Measurements from ENCODE around the gene EXT2. TPM values are rescaled to one million over a fixed set of nuclear protein-coding genes. Genes with fewer than 3 reads are reported as not detected.

Gene EXT2
- total RNA-seq, 1 donor = 174 TPM

DNA sequence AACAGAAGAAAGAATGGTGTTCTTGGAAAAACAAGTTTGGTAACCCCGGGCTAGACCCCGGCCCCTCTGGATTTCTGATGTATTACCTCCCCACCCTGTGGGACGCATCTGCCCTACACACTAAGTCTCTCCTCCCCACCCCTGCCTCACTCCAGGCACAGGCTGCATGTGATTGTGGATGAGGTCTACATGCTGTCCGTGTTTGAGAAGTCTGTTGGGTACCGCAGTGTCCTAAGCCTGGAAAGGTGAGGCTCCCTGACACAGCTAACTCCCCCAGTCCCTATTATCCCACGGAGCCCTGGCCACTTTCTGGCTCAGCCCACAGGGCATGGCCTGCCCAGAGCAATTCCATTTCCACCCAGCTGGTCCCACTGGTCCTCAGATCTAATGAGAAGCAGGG, 16.1 kb upstream of the EXT2 start:
- H3K4me2 ChIP-seq (ENCODE audit: insufficient read depth, low read length) = no peak overlapping the region

DNA sequence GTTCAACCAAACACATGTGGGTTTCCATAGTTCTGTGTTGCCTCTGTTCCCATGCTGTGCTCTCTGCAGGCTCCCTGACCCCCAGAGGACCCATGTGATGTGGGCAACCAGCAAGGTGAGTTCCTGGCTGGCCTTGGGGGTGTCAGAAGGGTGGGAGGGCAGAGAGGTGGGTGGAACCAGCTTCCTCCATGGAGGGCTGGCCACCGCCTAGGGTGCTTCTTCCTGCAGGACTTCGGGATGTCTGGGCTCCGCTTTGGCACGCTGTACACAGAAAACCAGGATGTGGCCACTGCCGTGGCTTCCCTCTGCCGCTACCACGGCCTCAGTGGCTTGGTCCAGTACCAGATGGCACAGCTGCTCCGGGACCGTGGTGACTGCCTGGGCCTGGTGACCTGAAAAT, 14.5 kb upstream of the EXT2 start:
- DNase-seq (ENCODE audit: insufficient read length, low spot score, missing footprints) = no peak
- Histone ChIP-seq H3K79me2 (ENCODE audit: insufficient read depth, low read length) (no peaks in the 10 kb centered on the region), H3K4me3 (ENCODE audit: insufficient read depth, low read length) (no peak overlapping the region), H2AFZ (ENCODE audit: low read length) (no peak overlapping the region), H3K36me3 (ENCODE audit: insufficient read depth, low read length) (no peaks in the 10 kb centered on the region), H4K20me1 (ENCODE audit: insufficient read depth, low read length) (no peaks in the 10 kb centered on the region), H3K4me2 (ENCODE audit: insufficient read depth, low read length) (no peak overlapping the region), H3K27me3 (ENCODE audit: insufficient read depth, low read length) (no peaks in the 10 kb centered on the region), H3K27ac (ENCODE audit: low read depth, low read length) (no peak overlapping the region), H3K9me3 (ENCODE audit: low read depth, low read length) (no peaks in the 10 kb centered on the region), H3K4me1 (ENCODE audit: insufficient read depth, low read length) (no peaks in the 10 kb centered on the region)
- no peak for TF ChIP-seq CTCF (IDR thresholded peaks at IDR 0.05; ENCODE audit: extremely low read depth, low read depth, low read length)

More for the DNA sequence above, 16.1 kb upstream of the EXT2 start:
- Histone ChIP-seq H4K20me1 (ENCODE audit: insufficient read depth, low read length) (no peaks in the 10 kb centered on the region), H3K79me2 (ENCODE audit: insufficient read depth, low read length) (no peaks in the 10 kb centered on the region), H3K27ac (ENCODE audit: low read depth, low read length) (no peak overlapping the region), H3K9me3 (ENCODE audit: low read depth, low read length) (no peaks in the 10 kb centered on the region), H3K4me3 (ENCODE audit: insufficient read depth, low read length) (no peak overlapping the region), H2AFZ (ENCODE audit: low read length) (no peak overlapping the region), H3K27me3 (ENCODE audit: insufficient read depth, low read length) (no peaks in the 10 kb centered on the region), H3K36me3 (ENCODE audit: insufficient read depth, low read length) (no peaks in the 10 kb centered on the region), H3K4me1 (ENCODE audit: insufficient read depth, low read length) (no peaks in the 10 kb centered on the region)
- no peak for DNase-seq (ENCODE audit: insufficient read length, low spot score, missing footprints)
- no peak for TF ChIP-seq CTCF (IDR thresholded peaks at IDR 0.05; ENCODE audit: extremely low read depth, low read depth, low read length)

- no peak overlapping the region for H3K4me3 ChIP-seq (ENCODE audit: insufficient read depth, low read length)
- no peaks in the 10 kb centered on the region for H3K4me1 ChIP-seq (ENCODE audit: insufficient read depth, low read length)
- H3K36me3 ChIP-seq (ENCODE audit: insufficient read depth, low read length) = no peaks in the 10 kb centered on the region
- no peak overlapping the region for H3K4me2 ChIP-seq (ENCODE audit: insufficient read depth, low read length)
- H3K79me2 ChIP-seq (ENCODE audit: insufficient read depth, low read length) = no peaks in the 10 kb centered on the region
- no peak overlapping the region for H3K27ac ChIP-seq (ENCODE audit: low read depth, low read length)
- TF ChIP-seq CTCF (IDR thresholded peaks at IDR 0.05; ENCODE audit: extremely low read depth, low read depth, low read length) = no peak
- H3K27me3 ChIP-seq (ENCODE audit: insufficient read depth, low read length) = no peaks in the 10 kb centered on the region
- H4K20me1 ChIP-seq (ENCODE audit: insufficient read depth, low read length) = no peaks in the 10 kb centered on the region
- no peak overlapping the region for H2AFZ ChIP-seq (ENCODE audit: low read length)
- DNase-seq (ENCODE audit: insufficient read length, low spot score, missing footprints) = no peak
- H3K9me3 ChIP-seq (ENCODE audit: low read depth, low read length) = no peaks in the 10 kb centered on the region
Observed at GRCh38 chr11:44082645-44083044, 12.8 kb upstream of the EXT2 start.

- no peaks in the 10 kb centered on the region for H3K36me3 ChIP-seq (ENCODE audit: insufficient read depth, low read length)
- H3K4me2 ChIP-seq (ENCODE audit: insufficient read depth, low read length) = no peak overlapping the region
- no peaks in the 10 kb centered on the region for H3K4me1 ChIP-seq (ENCODE audit: insufficient read depth, low read length)
- no peak overlapping the region for H3K4me3 ChIP-seq (ENCODE audit: insufficient read depth, low read length)
- H2AFZ ChIP-seq (ENCODE audit: low read length) = no peak overlapping the region
- no peak overlapping the region for H3K27ac ChIP-seq (ENCODE audit: low read depth, low read length)
- TF ChIP-seq CTCF (IDR thresholded peaks at IDR 0.05; ENCODE audit: extremely low read depth, low read depth, low read length) = no peak
- no peaks in the 10 kb centered on the region for H3K79me2 ChIP-seq (ENCODE audit: insufficient read depth, low read length)
- no peaks in the 10 kb centered on the region for H3K9me3 ChIP-seq (ENCODE audit: low read depth, low read length)
- no peaks in the 10 kb centered on the region for H4K20me1 ChIP-seq (ENCODE audit: insufficient read depth, low read length)
- no peak for DNase-seq (ENCODE audit: insufficient read length, low spot score, missing footprints)
- no peaks in the 10 kb centered on the region for H3K27me3 ChIP-seq (ENCODE audit: insufficient read depth, low read length)
Observed at GRCh38 chr11:44083433-44083832, 12.0 kb upstream of the EXT2 start.
